K562 (cell line): ENCODE measurements around the gene PPCDC. TPM values are rescaled to one million over a fixed set of nuclear protein-coding genes. Genes with fewer than 3 reads are reported as not detected.

Source experiments
- E2F3 ChIP-seq: fragments of 250-450 bp; sonication (Bioruptor Pico); IDR thresholded peaks from 2 replicates; pipeline ENCODE4 v1.4.0; 2020; ENCODE audit warnings: mild to moderate bottlenecking
- FOXJ3 ChIP-seq: sonication (generic); formaldehyde crosslinking; IDR thresholded peaks from 2 replicates; pipeline ENCODE4 v1.4.0; 2020; ENCODE audit warnings: mild to moderate bottlenecking, missing genetic modification reagents
- HDAC1 ChIP-seq, 2 experiments: fragments of 450-650 bp; IDR thresholded peaks; 2 replicates each; pipeline ENCODE4 v1.6.1; 2016 to 2017; ENCODE audit warnings: inconsistent platforms in 1 of 2, mild to moderate bottlenecking in 1 of 2, moderate library complexity in 1 of 2
- MEIS2 ChIP-seq: fragments of 450-650 bp; IDR thresholded peaks from 2 replicates; pipeline ENCODE4 v1.6.1; 2014; ENCODE audit warnings: mild to moderate bottlenecking; ENCODE audit not compliant: partially characterized antibody
- MYC ChIP-seq, 2 experiments: fragments of 250-450 bp in 1 of 2; sonication (Bioruptor Pico) in 1 of 2; IDR thresholded peaks; 2 replicates each; pipeline versions ENCODE4 v1.5.1 to v1.6.1; 2012 to 2021; ENCODE audit warnings: low read depth in 2 of 2, borderline replicate concordance in 1 of 2, improper control_type of control experiment in 1 of 2, low read length in 1 of 2, mild to moderate bottlenecking in 1 of 2, moderate library complexity in 1 of 2
- NCOR1 ChIP-seq: fragments of 450-650 bp; IDR thresholded peaks from 2 replicates; pipeline ENCODE4 v1.6.1; 2016; ENCODE audit warnings: mild to moderate bottlenecking, moderate library complexity
- RUNX1 ChIP-seq: sonication (generic); IDR thresholded peaks from 2 replicates; pipeline ENCODE4 v1.6.1; 2016; ENCODE audit warnings: antibody characterized with exemption, low read depth
- SAP30 ChIP-seq: fragments of 200-600 bp; sonication (generic); IDR thresholded peaks from 2 replicates; pipeline ENCODE4 v1.6.1; 2012; ENCODE audit warnings: borderline replicate concordance, low read depth, mild to moderate bottlenecking, moderate library complexity, low read length, control low read depth, inconsistent platforms; ENCODE audit not compliant: insufficient read depth, poor library complexity, severe bottlenecking
- SMAD1 ChIP-seq: fragments of 150-350 bp; IDR thresholded peaks from 2 replicates; pipeline ENCODE4 v1.6.1; 2014; ENCODE audit warnings: low read length, low read depth; ENCODE audit not compliant: partially characterized antibody
- SRSF7 ChIP-seq: fragments of 200-400 bp; formaldehyde crosslinking; optimal IDR thresholded peaks from 2 replicates; pipeline ENCODE3; 2017; ENCODE audit warnings: mild to moderate bottlenecking, low read depth, low read length
- STAT5B ChIP-seq: fragments of 250-450 bp; sonication (Bioruptor Pico); IDR thresholded peaks from 2 replicates; pipeline ENCODE4 v1.8.0; 2021; ENCODE audit warnings: mild to moderate bottlenecking, inconsistent platforms
- TAL1 ChIP-seq: fragments of 450-650 bp; IDR thresholded peaks from 2 replicates; pipeline ENCODE4 v1.6.1; 2016; ENCODE audit warnings: mild to moderate bottlenecking
- ZNF134 ChIP-seq: fragments of 250-450 bp; sonication (Bioruptor Pico); conservative IDR thresholded peaks from 2 replicates; pipeline ENCODE4 v1.4.0; 2020
- ZNF311 ChIP-seq: fragments of 250-450 bp; sonication (Bioruptor Pico); IDR thresholded peaks from 2 replicates; pipeline ENCODE4 v1.4.0; 2020; ENCODE audit warnings: mild to moderate bottlenecking, moderate library complexity
- ZNF668 ChIP-seq: fragments of 250-450 bp; sonication (Bioruptor Pico); IDR thresholded peaks from 2 replicates; pipeline ENCODE4 v1.8.0; 2022; ENCODE audit warnings: mild to moderate bottlenecking, inconsistent platforms
- polyA plus RNA-seq, 8 experiments: library from polyadenylated mRNA; depleted of rRNA in 4 of 8; stranded (reverse) in 5 of 8; unstranded in 3 of 8; fragments of >200 nt; fragmentation: Nextera tagmentation in 2 of 8; fragmentation: Illumina TruSeq in 1 of 8; extraction: Ambion mirVana in 2 of 8; extraction: Trizol in 1 of 8; gene quantifications; 2 replicates each; pipeline versions ENCODE4 v1.2.1 to v1.2.3, GENCODE V29; 2011 to 2014; ENCODE audit warnings: inconsistent platforms in 1 of 8, missing spikeins in 1 of 8
- total RNA-seq, 7 experiments: library from RNA; depleted of rRNA in 6 of 7; stranded (reverse); fragments of >200 nt in 6 of 7; fragmentation: Illumina TruSeq in 2 of 7; extraction: Trizol in 2 of 7; gene quantifications; 2 replicates each; pipeline versions ENCODE4 v1.2.1 to v1.2.3, GENCODE V29; 2011 to 2021; ENCODE audit warnings: low replicate concordance in 1 of 7
- TF ChIP-seq, protein P1 (sequence below), 2 experiments: IDR thresholded peaks; 2 replicates each; pipeline ENCODE4 v1.6.1; 2011; ENCODE audit warnings: borderline replicate concordance in 1 of 2, control low read depth in 1 of 2, low read depth in 1 of 2, low read length in 1 of 2, mild to moderate bottlenecking in 1 of 2, mixed read lengths in 1 of 2, moderate library complexity in 1 of 2; ENCODE audit not compliant: insufficient read depth in 1 of 2, insufficient read length in 1 of 2, poor library complexity in 1 of 2, severe bottlenecking in 1 of 2; ENCODE audit errors: extremely low read depth in 1 of 2
- TF ChIP-seq, protein P2 (sequence below): fragments of 250-450 bp; sonication (Bioruptor Pico); IDR thresholded peaks from 2 replicates; pipeline ENCODE4 v1.8.0; 2022; ENCODE audit warnings: moderate library complexity, mild to moderate bottlenecking, inconsistent platforms

PPCDC gene
- total and polyA plus RNA-seq, 9 of the 15 experiments (the other 6 are each of a cell fraction or from before 2014, with no cell fraction given) = 10.9 to 53.6 (median 16.7) TPM

DNA sequence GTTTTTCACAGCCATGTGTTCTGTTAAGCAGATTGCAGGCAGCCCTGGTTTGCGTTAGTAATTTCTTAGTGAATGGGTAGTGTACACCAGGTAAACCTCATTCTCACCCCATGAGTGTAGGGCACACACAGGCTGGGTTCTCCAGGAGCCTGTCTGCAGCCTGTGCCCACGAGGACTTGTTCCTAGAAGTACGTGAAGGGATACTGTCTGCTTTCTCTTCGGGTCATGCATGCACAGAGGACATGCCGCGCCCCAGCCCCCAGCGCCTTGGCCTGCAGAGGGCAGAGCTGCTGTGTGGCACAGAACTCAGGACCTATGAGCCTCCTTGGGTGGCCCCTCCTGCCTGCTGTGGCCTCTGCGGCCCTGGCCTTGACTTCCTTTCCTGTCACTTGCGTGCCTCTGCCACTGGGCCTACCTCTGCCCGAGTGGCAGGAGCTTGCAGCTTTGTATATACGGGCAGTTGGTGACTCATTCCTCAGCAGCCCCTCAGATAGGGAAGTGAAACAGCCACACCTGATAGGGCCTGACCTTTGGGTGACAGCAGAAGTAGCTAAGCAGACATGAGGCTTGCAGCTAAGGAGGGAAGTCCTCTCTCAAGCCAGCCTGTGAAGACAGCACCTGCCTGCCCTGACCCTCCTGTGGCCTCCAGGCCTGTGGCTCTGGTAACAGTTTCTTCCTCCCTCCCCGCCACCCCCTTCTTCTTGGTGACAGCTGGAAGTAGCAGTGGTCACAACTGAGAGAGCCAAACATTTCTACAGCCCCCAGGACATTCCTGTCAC is 19.5 kb downstream of the PPCDC start (continued):
- no peak for TF ChIP-seq MYC (IDR thresholded peaks at IDR 0.05; ENCODE audit: low read depth, low read length)
- no peak for TF ChIP-seq MYC (CRISPR knock-in tag; IDR thresholded peaks at IDR 0.05; ENCODE audit: borderline replicate concordance, low read depth)
- no peak for TF ChIP-seq SRSF7
- TF ChIP-seq, protein P1, sequence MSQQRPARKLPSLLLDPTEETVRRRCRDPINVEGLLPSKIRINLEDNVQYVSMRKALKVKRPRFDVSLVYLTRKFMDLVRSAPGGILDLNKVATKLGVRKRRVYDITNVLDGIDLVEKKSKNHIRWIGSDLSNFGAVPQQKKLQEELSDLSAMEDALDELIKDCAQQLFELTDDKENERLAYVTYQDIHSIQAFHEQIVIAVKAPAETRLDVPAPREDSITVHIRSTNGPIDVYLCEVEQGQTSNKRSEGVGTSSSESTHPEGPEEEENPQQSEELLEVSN (IDR thresholded peaks at IDR 0.05; ENCODE audit: borderline replicate concordance in 1 of 2, extremely low read depth in 1 of 2, insufficient read depth in 1 of 2, insufficient read length in 1 of 2, low read depth in 1 of 2, low read length in 1 of 2, poor library complexity in 1 of 2, severe bottlenecking in 1 of 2) = peak in 1 of 2 experiments; percentile 91
- TF ChIP-seq NCOR1 = peak; percentile 51; the same call in 1 of the 2 replicates
- no peak for TF ChIP-seq MEIS2
- TF ChIP-seq SMAD1 = no peak
- no peak for TF ChIP-seq SAP30
- TF ChIP-seq TAL1 = no peak
- TF ChIP-seq STAT5B (CRISPR knock-in tag) = no peak
- TF ChIP-seq FOXJ3 (CRISPR knock-in tag) = no peak
- no peak for TF ChIP-seq E2F3
- no peak for TF ChIP-seq RUNX1
- peak; percentile 54; the same call in 1 of the 2 replicates for TF ChIP-seq ZNF668 (CRISPR knock-in tag)
- TF ChIP-seq ZNF134 (CRISPR knock-in tag) = no peak
- TF ChIP-seq, protein P2, sequence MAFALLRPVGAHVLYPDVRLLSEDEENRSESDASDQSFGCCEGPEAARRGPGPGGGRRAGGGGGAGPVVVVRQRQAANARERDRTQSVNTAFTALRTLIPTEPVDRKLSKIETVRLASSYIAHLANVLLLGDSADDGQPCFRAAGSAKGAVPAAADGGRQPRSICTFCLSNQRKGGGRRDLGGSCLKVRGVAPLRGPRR (CRISPR knock-in tag) = no peak
- peak; percentile 80 for TF ChIP-seq ZNF311 (CRISPR knock-in tag)
- peak in 1 of 2 experiments; percentile 65; a peak in 2 of 4 replicates for TF ChIP-seq HDAC1 (IDR thresholded peaks at IDR 0.05)
